ENCODE data around the gene PALLD. TPM values are rescaled to one million over a fixed set of nuclear protein-coding genes. Genes with fewer than 3 reads are reported as not detected.

PALLD gene
- total RNA-seq, 3 donors from 2014 or later = 112 to 663 (median 150) TPM

- intact Hi-C loops (cut with DNase I, micrococcal nuclease) = no loop called here
- Histone ChIP-seq H3K4me3 (no peak overlapping the region), H3K36me3 (ENCODE audit: low read depth) (no peaks in the 10 kb centered on the region), H3K9me3 (no peaks in the 10 kb centered on the region), H3K4me1 (ENCODE audit: low read depth) (no peaks in the 10 kb centered on the region)
- TF ChIP-seq CTCF (IDR thresholded peaks at IDR 0.05) = no peak
- ATAC-seq (no peak), DNase-seq (no peak)
Observed at GRCh38 chr4:168461821-168462220, 35.0 kb upstream of the PALLD start.

GRCh38 chr4:168472920-168473319 is 23.9 kb upstream of the PALLD start:
- ATAC-seq = no peak
- no peak for TF ChIP-seq CTCF (IDR thresholded peaks at IDR 0.05)
- H3K4me1 ChIP-seq (ENCODE audit: low read depth) = no peaks in the 10 kb centered on the region
- no peaks in the 10 kb centered on the region for H3K9me3 ChIP-seq
- H3K4me3 ChIP-seq = no peak overlapping the region
- intact Hi-C loops (cut with DNase I, micrococcal nuclease) = no loop called here
- no peaks in the 10 kb centered on the region for H3K36me3 ChIP-seq (ENCODE audit: low read depth)
- DNase-seq = no peak

- H3K36me3 ChIP-seq (ENCODE audit: low read depth) = no peaks in the 10 kb centered on the region
- intact Hi-C loops (cut with DNase I, micrococcal nuclease) = no loop called here
- no peak overlapping the region for H3K4me3 ChIP-seq
- no peaks in the 10 kb centered on the region for H3K9me3 ChIP-seq
- no peaks in the 10 kb centered on the region for H3K4me1 ChIP-seq (ENCODE audit: low read depth)
- TF ChIP-seq CTCF (IDR thresholded peaks at IDR 0.05) = no peak
- no peak for DNase-seq
- ATAC-seq = no peak
Observed at GRCh38 chr4:168474660-168475320, 22.1 kb upstream of the PALLD start.

GRCh38 chr4:168475745-168476144 is 21.1 kb upstream of the PALLD start:
- no peak for TF ChIP-seq CTCF (IDR thresholded peaks at IDR 0.05)
- Histone ChIP-seq H3K36me3 (ENCODE audit: low read depth) (no peaks in the 10 kb centered on the region), H3K9me3 (no peaks in the 10 kb centered on the region), H3K4me3 (no peak overlapping the region), H3K4me1 (ENCODE audit: low read depth) (no peaks in the 10 kb centered on the region)
- DNase-seq (no peak), ATAC-seq (no peak)
- intact Hi-C loops (cut with DNase I, micrococcal nuclease) = no loop called here

- H3K4me1 ChIP-seq (ENCODE audit: low read depth) = no peaks in the 10 kb centered on the region
- no peaks in the 10 kb centered on the region for H3K36me3 ChIP-seq (ENCODE audit: low read depth)
Observed at GRCh38 chr4:168478868-168479267, 18.0 kb upstream of the PALLD start.

More at GRCh38 chr4:168478868-168479267, 18.0 kb upstream of the PALLD start:
- H3K9me3 ChIP-seq = no peaks in the 10 kb centered on the region
- DNase-seq (no peak), ATAC-seq (no peak)
- intact Hi-C loops (cut with DNase I, micrococcal nuclease) = no loop called here
- TF ChIP-seq CTCF (IDR thresholded peaks at IDR 0.05) = no peak
- H3K4me3 ChIP-seq = no peak overlapping the region

Measured in mucosa of descending colon (tissue), 3 donors.